ENCODE results near the gene OSBPL3. TPM values are rescaled to one million over a fixed set of nuclear protein-coding genes. Genes with fewer than 3 reads are reported as not detected.
A peak's percentile ranks its signal among the peaks of the same experiment; 100 is the strongest.

OSBPL3 gene
- total RNA-seq, 1 donor: 30.8 TPM

GRCh38 chr7:24912874-24913514 lies 67.0 kb downstream of the OSBPL3 start:
- no peaks in the 10 kb centered on the region for H3K36me3 ChIP-seq (ENCODE audit: insufficient read depth, low read length)
- H2AFZ ChIP-seq (ENCODE audit: low read length): no peak overlapping the region
- H3K4me3 ChIP-seq (ENCODE audit: insufficient read depth, low read length): no peak overlapping the region
- H3K79me2 ChIP-seq (ENCODE audit: insufficient read depth, low read length): peaks cover 93% of the 10 kb centered on the region
- no peaks in the 10 kb centered on the region for H3K9me3 ChIP-seq (ENCODE audit: low read depth, low read length)
- no peaks in the 10 kb centered on the region for H4K20me1 ChIP-seq (ENCODE audit: insufficient read depth, low read length)
- H3K4me1 ChIP-seq (ENCODE audit: insufficient read depth, low read length): peaks cover 42% of the 10 kb centered on the region
- no peak for TF ChIP-seq CTCF (IDR thresholded peaks at IDR 0.05; ENCODE audit: extremely low read depth, low read depth, low read length)
- no peak overlapping the region for H3K4me2 ChIP-seq (ENCODE audit: insufficient read depth, low read length)
- no peaks in the 10 kb centered on the region for H3K27me3 ChIP-seq (ENCODE audit: insufficient read depth, low read length)
- H3K27ac ChIP-seq (ENCODE audit: low read depth, low read length): no peak overlapping the region
- no peak for DNase-seq (ENCODE audit: insufficient read length, low spot score, missing footprints)

GRCh38 chr7:24912424-24912823 lies 67.6 kb downstream of the OSBPL3 start:
- H3K4me1 ChIP-seq (ENCODE audit: insufficient read depth, low read length): peaks cover 42% of the 10 kb centered on the region
- H3K79me2 ChIP-seq (ENCODE audit: insufficient read depth, low read length): peaks cover 95% of the 10 kb centered on the region
- H3K27ac ChIP-seq (ENCODE audit: low read depth, low read length): no peak overlapping the region
- TF ChIP-seq CTCF (IDR thresholded peaks at IDR 0.05; ENCODE audit: extremely low read depth, low read depth, low read length): no peak
- H2AFZ ChIP-seq (ENCODE audit: low read length): no peak overlapping the region
- no peak overlapping the region for H3K4me2 ChIP-seq (ENCODE audit: insufficient read depth, low read length)
- H3K27me3 ChIP-seq (ENCODE audit: insufficient read depth, low read length): no peaks in the 10 kb centered on the region
- H3K4me3 ChIP-seq (ENCODE audit: insufficient read depth, low read length): no peak overlapping the region
- no peaks in the 10 kb centered on the region for H3K36me3 ChIP-seq (ENCODE audit: insufficient read depth, low read length)
- H3K9me3 ChIP-seq (ENCODE audit: low read depth, low read length): no peaks in the 10 kb centered on the region
- DNase-seq (ENCODE audit: insufficient read length, low spot score, missing footprints): no peak
- H4K20me1 ChIP-seq (ENCODE audit: insufficient read depth, low read length): peaks cover 1% of the 10 kb centered on the region

GRCh38 chr7:24911213-24911603 lies 68.8 kb downstream of the OSBPL3 start:
- Histone ChIP-seq H3K9me3 (ENCODE audit: low read depth, low read length) (no peaks in the 10 kb centered on the region), H3K4me3 (ENCODE audit: insufficient read depth, low read length) (no peak overlapping the region), H3K79me2 (ENCODE audit: insufficient read depth, low read length) (peaks cover 91% of the 10 kb centered on the region), H3K36me3 (ENCODE audit: insufficient read depth, low read length) (no peaks in the 10 kb centered on the region), H3K27ac (ENCODE audit: low read depth, low read length) (peak overlapping the region; percentile 4), H3K27me3 (ENCODE audit: insufficient read depth, low read length) (no peaks in the 10 kb centered on the region), H2AFZ (ENCODE audit: low read length) (no peak overlapping the region), H3K4me2 (ENCODE audit: insufficient read depth, low read length) (peak overlapping the region; percentile 5), H3K4me1 (ENCODE audit: insufficient read depth, low read length) (peaks cover 37% of the 10 kb centered on the region), H4K20me1 (ENCODE audit: insufficient read depth, low read length) (peaks cover 2% of the 10 kb centered on the region)
- DNase-seq (ENCODE audit: insufficient read length, low spot score, missing footprints): no peak
- TF ChIP-seq CTCF (IDR thresholded peaks at IDR 0.05; ENCODE audit: extremely low read depth, low read depth, low read length): no peak

GRCh38 chr7:24910551-24911212 lies 69.3 kb downstream of the OSBPL3 start:
- H3K4me2 ChIP-seq (ENCODE audit: insufficient read depth, low read length): no peak overlapping the region
- peaks cover 37% of the 10 kb centered on the region for H3K4me1 ChIP-seq (ENCODE audit: insufficient read depth, low read length)

More at GRCh38 chr7:24910551-24911212, 69.3 kb downstream of the OSBPL3 start:
- Histone ChIP-seq H3K27me3 (ENCODE audit: insufficient read depth, low read length) (no peaks in the 10 kb centered on the region), H2AFZ (ENCODE audit: low read length) (no peak overlapping the region), H3K9me3 (ENCODE audit: low read depth, low read length) (no peaks in the 10 kb centered on the region), H3K4me3 (ENCODE audit: insufficient read depth, low read length) (no peak overlapping the region), H3K27ac (ENCODE audit: low read depth, low read length) (peak overlapping the region; percentile 2), H4K20me1 (ENCODE audit: insufficient read depth, low read length) (peaks cover 2% of the 10 kb centered on the region), H3K79me2 (ENCODE audit: insufficient read depth, low read length) (peaks cover 90% of the 10 kb centered on the region), H3K36me3 (ENCODE audit: insufficient read depth, low read length) (no peaks in the 10 kb centered on the region)
- DNase-seq (ENCODE audit: insufficient read length, low spot score, missing footprints): no peak
- no peak for TF ChIP-seq CTCF (IDR thresholded peaks at IDR 0.05; ENCODE audit: extremely low read depth, low read depth, low read length)
